ENCODE data around the gene RPL27. TPM values are rescaled to one million over a fixed set of nuclear protein-coding genes. Genes with fewer than 3 reads are reported as not detected.
"Not testable (repeated sequence)": the region's sequence is repeated elsewhere in the genome, so short reads cannot be mapped to it uniquely, and the experiment has no call there.

The RPL27 gene
- total RNA-seq, 2 donors from 2014 or later, result 1,142 to 1,191 TPM

GRCh38 chr17:42980274-42980765, 17.9 kb upstream of the RPL27 start, which contains the start of gene RUNDC1:
RUNDC1 (plus strand) TSS chr17:42980565; CDS start chr17:42980577, 12 bp downstream.
- H3K27me3 Mint-ChIP-seq (ENCODE audit: low read depth), result no peaks in the 10 kb centered on the region

GRCh38 chr17:42980766-42981397, 17.3 kb upstream of the RPL27 start:
- DNase-seq (peak; percentile 76 to 84), ATAC-seq (replicated peaks in 1 of 2) (peak; percentile 87 to 89)
- H3K4me1 Mint-ChIP-seq (ENCODE audit: low read depth), result peaks cover 44% of the 10 kb centered on the region
- peak overlapping the region; percentile 83 to 86 for H3K4me3 Mint-ChIP-seq
- peak overlapping the region; percentile 83 for H3K27ac Mint-ChIP-seq
- H3K9me3 Mint-ChIP-seq, result no peaks in the 10 kb centered on the region
- H3K27me3 Mint-ChIP-seq (ENCODE audit: low read depth), result no peaks in the 10 kb centered on the region
- H3K36me3 Mint-ChIP-seq (ENCODE audit: insufficient read depth in 2 of 2), result peaks cover 5 to 8% of the 10 kb centered on the region in 2 donors

More at GRCh38 chr17:42980274-42980765, 17.9 kb upstream of the RPL27 start, which contains the start of gene RUNDC1:
- DNase-seq (peak; percentile 91 to 93), ATAC-seq (replicated peaks in 1 of 2) (peak; percentile 85 to 86)
- peak within 1 kb of the TSS; percentile 94 to 99 for H3K4me3 Mint-ChIP-seq
- peaks cover 44% of the 10 kb centered on the region for H3K4me1 Mint-ChIP-seq (ENCODE audit: low read depth)
- peaks cover 5 to 7% of the 10 kb centered on the region in 2 donors for H3K36me3 Mint-ChIP-seq (ENCODE audit: insufficient read depth in 2 of 2)
- H3K27ac Mint-ChIP-seq, result peak within 1 kb of the TSS; percentile 83
- H3K9me3 Mint-ChIP-seq, result no peaks in the 10 kb centered on the region

- H3K4me3 Mint-ChIP-seq, result peak overlapping the region; percentile 83 to 86
- DNase-seq (no peak), ATAC-seq (replicated peaks in 1 of 2) (no peak)
- H3K36me3 Mint-ChIP-seq (ENCODE audit: insufficient read depth in 2 of 2), result peaks cover 5 to 8% of the 10 kb centered on the region in 2 donors
- peak overlapping the region; percentile 19 for H3K27ac Mint-ChIP-seq
- no peaks in the 10 kb centered on the region for H3K9me3 Mint-ChIP-seq
- no peaks in the 10 kb centered on the region for H3K27me3 Mint-ChIP-seq (ENCODE audit: low read depth)
- peaks cover 44% of the 10 kb centered on the region for H3K4me1 Mint-ChIP-seq (ENCODE audit: low read depth)
These were observed 16.0 kb upstream of the RPL27 start for GRCh38 chr17:42982266-42982665.

GRCh38 chr17:42985225-42985624, 13.0 kb upstream of the RPL27 start:
- Mint-ChIP-seq H3K4me1 (ENCODE audit: low read depth) (peaks cover 32% of the 10 kb centered on the region), H3K9me3 (no peaks in the 10 kb centered on the region), H3K36me3 (ENCODE audit: insufficient read depth in 2 of 2) (peaks cover 5 to 16% of the 10 kb centered on the region in 2 donors), H3K27ac (no peak overlapping the region), H3K4me3 (no peak overlapping the region), H3K27me3 (ENCODE audit: low read depth) (no peaks in the 10 kb centered on the region)
- no peak for DNase-seq
- ATAC-seq (replicated peaks in 1 of 2), result no peak

- Mint-ChIP-seq H3K4me3 (no peak overlapping the region), H3K9me3 (no peaks in the 10 kb centered on the region), H3K27me3 (ENCODE audit: low read depth) (no peaks in the 10 kb centered on the region), H3K4me1 (ENCODE audit: low read depth) (peaks cover 9% of the 10 kb centered on the region), H3K27ac (no peak overlapping the region), H3K36me3 (ENCODE audit: insufficient read depth in 2 of 2) (peaks cover 4 to 16% of the 10 kb centered on the region in 2 donors)
- no peak for ATAC-seq (replicated peaks in 1 of 2)
- no peak for DNase-seq
These were observed 9.1 kb upstream of the RPL27 start for GRCh38 chr17:42989141-42989540.

GRCh38 chr17:42989726-42990652, 8.2 kb upstream of the RPL27 start:
- no peak for ATAC-seq (replicated peaks in 1 of 2)

GRCh38 chr17:42991471-42991870, 6.7 kb upstream of the RPL27 start:
- no peak overlapping the region for H3K4me3 Mint-ChIP-seq
- H3K27me3 Mint-ChIP-seq (ENCODE audit: low read depth), result no peaks in the 10 kb centered on the region
- ATAC-seq (replicated peaks in 1 of 2) (no peak), DNase-seq (no peak)
- H3K27ac Mint-ChIP-seq, result no peak overlapping the region
- peaks cover 2 to 14% of the 10 kb centered on the region in 2 donors for H3K36me3 Mint-ChIP-seq (ENCODE audit: insufficient read depth in 2 of 2)
- peaks cover 5% of the 10 kb centered on the region for H3K4me1 Mint-ChIP-seq (ENCODE audit: low read depth)
- no peaks in the 10 kb centered on the region for H3K9me3 Mint-ChIP-seq

More at GRCh38 chr17:42989726-42990652, 8.2 kb upstream of the RPL27 start:
- H3K4me1 Mint-ChIP-seq (ENCODE audit: low read depth), result peaks cover 8% of the 10 kb centered on the region
- H3K4me3 Mint-ChIP-seq, result no peak overlapping the region
- H3K27ac Mint-ChIP-seq, result no peak overlapping the region
- no peak for DNase-seq
- H3K9me3 Mint-ChIP-seq, result no peaks in the 10 kb centered on the region
- no peaks in the 10 kb centered on the region for H3K27me3 Mint-ChIP-seq (ENCODE audit: low read depth)
- peaks cover 4 to 16% of the 10 kb centered on the region in 2 donors for H3K36me3 Mint-ChIP-seq (ENCODE audit: insufficient read depth in 2 of 2)

GRCh38 chr17:42992872-42993271, 5.3 kb upstream of the RPL27 start:
- DNase-seq, result no peak
- Mint-ChIP-seq H3K4me1 (ENCODE audit: low read depth) (peaks cover 12% of the 10 kb centered on the region), H3K27me3 (ENCODE audit: low read depth) (no peaks in the 10 kb centered on the region), H3K36me3 (ENCODE audit: insufficient read depth in 2 of 2) (peaks cover 2 to 14% of the 10 kb centered on the region in 2 donors), H3K27ac (no peak overlapping the region), H3K9me3 (no peaks in the 10 kb centered on the region), H3K4me3 (no peak overlapping the region)
- no peak for ATAC-seq (replicated peaks in 1 of 2)

- not testable (repeated sequence) for H3K4me3 Mint-ChIP-seq; H3K27me3 Mint-ChIP-seq (ENCODE audit: low read depth); H3K27ac Mint-ChIP-seq; DNase-seq; ATAC-seq (replicated peaks in 1 of 2); H3K9me3 Mint-ChIP-seq
- Mint-ChIP-seq H3K36me3 (ENCODE audit: insufficient read depth in 2 of 2) (peaks cover 5 to 13% of the 10 kb centered on the region in 2 donors), H3K4me1 (ENCODE audit: low read depth) (peaks cover 16% of the 10 kb centered on the region)
These were observed 4.3 kb upstream of the RPL27 start for GRCh38 chr17:42993913-42994312.

- Mint-ChIP-seq H3K4me1 (ENCODE audit: low read depth) (peaks cover 46% of the 10 kb centered on the region), H3K36me3 (ENCODE audit: insufficient read depth in 2 of 2) (peaks cover 7 to 24% of the 10 kb centered on the region in 2 donors), H3K4me3 (peak overlapping the region; percentile 77 to 92), H3K27me3 (ENCODE audit: low read depth) (no peaks in the 10 kb centered on the region), H3K9me3 (no peaks in the 10 kb centered on the region), H3K27ac (peak overlapping the region; percentile 99)
- DNase-seq (no peak), ATAC-seq (replicated peaks in 1 of 2) (no peak)
These were observed 732 bp upstream of the RPL27 start for GRCh38 chr17:42997390-42997983.

GRCh38 chr17:42999003-42999525, 845 bp downstream of the RPL27 start:
- Mint-ChIP-seq H3K4me3 (peak overlapping the region; percentile 77 to 92), H3K36me3 (ENCODE audit: insufficient read depth in 2 of 2) (peaks cover 10 to 25% of the 10 kb centered on the region in 2 donors), H3K27ac (peak overlapping the region; percentile 99), H3K4me1 (ENCODE audit: low read depth) (peaks cover 57% of the 10 kb centered on the region), H3K27me3 (ENCODE audit: low read depth) (no peaks in the 10 kb centered on the region), H3K9me3 (no peaks in the 10 kb centered on the region)
- no peak for ATAC-seq (replicated peaks in 1 of 2)
- no peak for DNase-seq

- not testable (repeated sequence) for DNase-seq, H3K4me3 Mint-ChIP-seq
These were observed 2.7 kb downstream of the RPL27 start for GRCh38 chr17:43000894-43001293.

More at GRCh38 chr17:43000894-43001293, 2.7 kb downstream of the RPL27 start:
- peaks cover 10 to 25% of the 10 kb centered on the region in 2 donors for H3K36me3 Mint-ChIP-seq (ENCODE audit: insufficient read depth in 2 of 2)
- ATAC-seq (replicated peaks in 1 of 2); H3K27me3 Mint-ChIP-seq (ENCODE audit: low read depth); H3K27ac Mint-ChIP-seq; H3K9me3 Mint-ChIP-seq: not testable (repeated sequence)
- peaks cover 52% of the 10 kb centered on the region for H3K4me1 Mint-ChIP-seq (ENCODE audit: low read depth)
